ENCODE data around the gene SCUBE1.

SCUBE1 gene

DNA sequence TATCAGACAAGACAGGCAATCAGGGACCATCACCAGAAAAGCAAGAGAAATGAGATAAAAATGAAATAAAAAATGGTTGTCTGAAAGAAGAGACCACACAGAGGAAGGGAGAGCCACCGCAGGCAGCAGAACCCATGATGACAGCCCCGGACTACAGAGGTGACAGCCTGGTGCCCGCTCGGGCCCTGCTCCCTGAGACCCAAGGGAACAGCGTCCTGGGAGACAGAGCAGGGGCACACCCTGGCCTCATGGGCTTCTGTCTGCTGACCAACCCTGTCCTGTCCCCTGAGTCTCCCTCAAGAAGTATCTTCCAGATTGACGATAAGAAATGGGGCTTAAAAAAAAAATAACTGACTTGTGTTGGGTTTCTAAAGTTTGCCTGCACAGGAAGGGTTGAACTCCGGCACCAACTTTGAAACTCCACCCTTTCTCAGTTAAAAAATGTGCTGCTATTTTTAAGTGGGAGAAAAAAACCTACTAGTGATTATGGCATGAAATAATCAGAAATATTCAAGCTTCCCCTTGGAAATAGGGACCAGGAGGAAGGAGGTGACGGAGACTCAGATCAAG lies 86.1 kb downstream of the SCUBE1 start:
- no peak for DNase-seq

DNA sequence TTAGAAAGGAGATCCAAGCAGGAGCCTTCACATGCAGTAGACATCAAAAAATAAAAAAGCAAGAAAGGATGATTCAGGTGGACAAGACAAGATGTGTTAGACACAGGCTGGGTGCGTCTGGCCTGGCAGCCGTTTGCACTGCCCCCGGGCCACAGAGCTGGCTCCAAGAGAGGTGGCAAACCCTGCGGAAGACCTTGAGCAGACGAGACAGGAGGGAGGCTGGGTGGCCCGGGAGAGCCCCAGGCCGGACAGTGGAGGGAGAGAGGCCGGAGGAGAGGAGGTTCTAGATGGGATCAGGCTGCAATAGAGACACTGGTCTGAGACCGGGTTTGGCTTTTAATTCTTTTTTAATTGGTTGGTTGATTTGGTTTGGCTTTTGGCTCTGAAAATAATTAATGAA lies 86.6 kb downstream of the SCUBE1 start:
- no peak for DNase-seq

DNA sequence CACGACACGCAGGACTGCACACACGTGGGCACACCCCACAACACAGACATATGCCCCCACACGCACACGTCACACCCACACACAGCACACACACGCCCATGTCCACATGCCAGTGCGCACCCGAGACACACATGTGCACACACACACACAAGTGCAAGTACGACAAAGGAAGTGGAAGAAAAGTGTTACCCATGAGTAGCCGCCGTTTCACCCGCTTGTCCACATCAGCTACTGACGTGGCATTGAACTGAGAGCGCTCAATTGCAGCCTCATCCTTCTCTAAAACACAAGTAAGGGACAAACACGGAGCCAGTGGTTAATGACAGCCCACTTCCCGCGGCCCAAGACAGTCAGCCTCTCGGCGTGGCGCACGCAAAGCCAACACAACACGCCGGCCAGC lies 87.9 kb downstream of the SCUBE1 start:
- no peak for DNase-seq

DNA sequence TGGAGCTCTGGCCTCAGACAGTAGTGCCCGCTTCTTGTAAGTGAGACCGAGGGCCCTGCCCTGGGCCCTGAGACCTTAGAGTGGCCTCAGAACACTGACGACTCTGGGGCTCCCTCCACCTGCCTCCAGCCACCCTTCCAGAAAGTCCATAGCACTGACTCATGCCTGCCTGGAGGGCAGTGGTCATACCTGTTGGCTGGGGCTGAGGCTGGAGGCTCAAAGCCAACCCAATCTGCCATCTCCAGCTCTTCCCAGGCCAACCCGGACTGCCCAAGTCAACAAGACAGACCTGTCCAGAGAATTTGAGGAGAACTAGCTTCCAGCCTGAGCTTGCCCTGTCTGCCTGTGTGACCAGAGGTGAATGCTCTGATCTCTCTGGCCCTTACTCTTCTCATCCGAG lies 89.3 kb downstream of the SCUBE1 start:
- no peak for DNase-seq

DNA sequence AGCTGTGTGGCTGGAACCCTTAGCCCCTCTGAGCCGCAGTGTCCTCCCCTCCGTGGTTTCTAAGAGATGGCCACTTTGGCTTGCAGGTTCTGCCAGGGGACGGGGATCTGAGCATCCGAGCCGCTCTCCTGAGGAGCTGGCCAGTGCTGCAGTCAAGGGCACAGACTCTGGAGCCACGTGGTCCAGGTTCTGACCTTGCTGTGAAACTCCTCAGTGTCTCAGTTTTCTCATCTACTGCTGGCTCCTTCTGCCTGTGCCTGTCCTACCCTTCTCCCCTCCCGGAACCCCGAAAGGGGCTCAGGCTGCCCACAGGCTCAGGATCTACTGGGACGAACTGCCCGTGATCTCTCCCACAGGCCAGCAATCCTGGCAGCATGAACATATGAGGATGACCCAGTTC lies 90.9 kb downstream of the SCUBE1 start:
- no peak for DNase-seq

DNA sequence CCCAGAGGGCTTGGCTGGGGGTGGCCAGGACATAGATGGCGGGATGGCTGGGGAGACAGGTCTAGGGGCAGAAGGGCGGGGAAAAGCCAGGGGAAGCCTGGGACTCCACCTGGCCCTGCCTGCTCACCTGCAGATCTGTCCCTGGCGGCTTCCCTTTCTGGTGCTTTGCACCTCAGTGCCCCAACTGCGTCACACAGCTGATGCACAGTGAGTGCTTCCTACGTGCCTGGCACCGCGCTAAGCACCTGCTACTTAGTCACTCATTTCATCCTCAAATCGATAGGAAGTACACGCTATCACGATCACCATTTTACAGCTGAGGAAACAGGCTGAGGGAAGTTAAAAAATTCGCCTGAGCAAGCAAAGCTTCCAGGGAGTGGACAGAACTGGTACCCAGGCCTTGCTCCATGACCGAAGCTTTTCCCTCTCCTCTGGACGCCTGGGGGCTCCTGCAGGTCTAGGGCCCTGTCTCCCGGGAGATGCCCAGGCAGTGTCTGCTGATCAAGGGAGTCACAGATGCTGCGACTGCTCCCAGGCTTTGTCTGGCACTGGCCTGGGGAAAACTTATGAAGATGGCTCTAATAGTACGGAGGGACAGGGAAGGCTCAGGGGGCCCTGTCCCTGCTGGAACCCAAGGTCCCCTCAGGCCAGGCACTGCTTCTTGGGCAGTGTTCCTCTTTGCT lies 93.2 kb downstream of the SCUBE1 start:
- peak in 1 of 3 experiments; percentile 1 for DNase-seq

DNA sequence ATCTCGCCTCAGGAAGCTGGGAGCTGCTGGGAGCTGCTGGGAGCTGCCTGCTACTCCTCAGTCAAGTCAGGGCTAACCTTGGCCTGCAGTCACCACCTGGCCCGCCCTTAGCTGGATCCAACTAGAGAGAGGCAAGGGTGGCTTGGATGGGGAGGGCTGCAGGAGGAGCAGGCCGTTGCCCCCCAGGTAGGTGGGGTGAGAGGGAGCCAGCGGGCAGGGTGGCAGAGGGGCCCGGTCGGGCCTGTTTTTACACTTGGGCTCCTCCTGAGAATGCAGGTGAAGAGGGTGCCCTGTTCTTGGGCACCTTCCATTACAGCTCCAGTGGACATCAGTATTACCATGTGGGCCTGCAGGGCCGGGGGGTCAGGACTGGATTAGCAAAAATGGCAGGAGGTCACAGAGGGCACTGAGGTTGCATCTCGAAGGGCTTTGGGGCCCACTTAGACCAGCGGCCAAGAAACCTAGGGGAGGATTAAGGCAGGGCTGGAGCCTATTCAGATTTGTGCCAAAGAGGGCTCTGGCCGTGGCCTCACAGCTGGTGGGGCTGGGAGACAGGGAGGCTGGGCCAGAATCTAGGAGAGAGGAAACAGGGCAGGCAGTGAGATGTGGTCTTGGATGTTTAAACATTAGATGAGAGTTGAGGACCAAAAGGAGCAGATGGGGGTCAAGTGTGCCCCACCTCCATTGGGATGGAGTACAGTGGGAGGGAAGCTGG lies 95.5 kb downstream of the SCUBE1 start:
- DNase-seq: no peak

DNA sequence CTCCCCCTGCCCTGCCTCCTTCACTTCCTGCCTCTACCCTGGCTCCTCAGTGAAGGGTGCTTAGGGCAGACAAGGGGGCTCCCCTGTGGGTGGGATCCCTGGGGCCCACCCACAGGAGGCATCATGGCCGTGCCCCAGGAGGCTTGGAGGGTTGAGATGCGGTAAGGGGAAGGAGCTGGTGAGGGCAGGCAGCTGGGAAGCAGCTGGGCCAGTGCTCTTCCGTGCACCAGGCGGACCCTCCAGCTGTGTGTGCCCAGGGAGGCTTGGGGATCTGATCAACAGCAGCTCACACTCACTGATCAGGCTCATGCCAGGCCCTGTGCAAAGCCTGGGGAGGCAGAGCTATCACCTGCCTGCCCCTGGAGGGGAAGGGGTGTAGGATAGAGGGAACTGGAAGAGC lies 97.0 kb downstream of the SCUBE1 start:
- peak in 1 of 3 experiments; percentile 1 for DNase-seq

DNA sequence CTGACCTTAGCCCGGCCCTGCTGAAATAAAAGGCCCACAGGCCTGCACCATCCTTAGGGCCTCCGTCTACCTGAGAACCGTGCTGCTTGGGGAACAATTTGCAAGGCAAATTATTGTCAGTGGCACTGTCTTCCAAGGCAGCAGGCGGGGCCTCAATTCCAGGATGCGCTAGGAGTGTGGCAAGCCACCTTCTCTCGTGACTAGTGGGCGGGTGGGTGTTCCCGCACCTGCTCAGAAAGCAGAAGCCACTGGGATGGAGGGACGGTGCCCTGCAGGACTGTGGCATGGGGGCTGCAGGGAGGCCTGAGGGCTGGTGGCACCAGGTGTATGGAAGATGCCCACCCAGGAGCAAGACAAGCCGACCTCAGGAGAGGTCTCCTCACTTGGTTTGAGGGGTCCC lies 97.5 kb downstream of the SCUBE1 start:
- DNase-seq: no peak

DNA sequence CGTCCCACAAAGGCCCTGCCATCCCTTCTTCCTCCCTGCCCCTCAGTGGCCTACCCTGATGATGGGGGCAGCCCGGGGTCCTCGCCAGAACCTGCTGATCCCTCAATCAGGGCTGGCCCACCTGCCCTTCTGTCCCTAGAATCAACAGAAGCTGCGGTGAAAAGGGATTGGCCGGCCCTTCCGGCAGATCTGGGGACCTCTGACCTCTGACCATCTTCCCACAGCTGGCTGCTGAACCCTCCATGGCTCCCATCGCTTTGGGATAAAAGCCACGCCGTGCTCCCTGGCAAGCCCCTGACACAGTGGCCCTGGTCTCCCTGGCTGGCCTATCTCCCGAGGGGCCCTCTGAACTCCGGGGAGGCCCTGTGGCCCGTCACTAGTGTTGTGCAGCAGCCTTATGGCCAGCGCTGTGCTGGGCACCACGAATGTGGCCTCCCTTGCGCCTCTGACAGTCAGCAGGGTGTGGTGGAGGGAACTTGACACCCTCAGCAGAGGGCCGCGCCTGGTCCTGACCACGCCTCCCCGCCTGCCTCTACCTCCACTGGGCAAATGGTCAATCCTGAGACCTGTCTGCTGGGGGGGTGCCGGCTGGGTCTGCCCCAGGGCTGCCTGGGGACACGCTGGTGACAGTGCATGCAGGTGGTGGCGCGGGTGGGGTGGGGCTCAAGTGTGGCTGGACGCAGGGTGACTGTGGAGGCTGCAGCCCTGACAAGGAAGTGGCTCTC lies 98.2 kb downstream of the SCUBE1 start:
- DNase-seq: no peak

DNA sequence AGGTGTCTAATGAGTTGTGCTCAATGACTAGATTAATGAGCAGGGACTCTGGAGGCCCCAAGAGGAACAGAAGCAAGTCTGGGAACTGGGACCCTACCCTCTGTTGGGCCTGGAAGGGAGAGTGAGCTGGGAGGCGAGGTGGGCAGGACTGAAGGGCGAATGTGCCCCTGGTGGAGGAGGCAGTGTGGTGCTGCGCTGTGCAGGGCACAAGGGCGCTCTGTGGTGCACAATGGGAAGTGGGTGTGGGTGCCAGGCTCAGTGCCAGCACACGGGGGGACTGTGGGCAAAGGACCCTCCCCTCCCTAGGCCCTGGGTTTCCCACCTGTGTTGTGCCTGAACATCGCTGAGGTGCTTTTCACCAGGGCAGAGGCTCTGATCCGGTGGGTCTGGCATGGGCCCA lies 98.8 kb downstream of the SCUBE1 start:
- no peak for DNase-seq

DNA sequence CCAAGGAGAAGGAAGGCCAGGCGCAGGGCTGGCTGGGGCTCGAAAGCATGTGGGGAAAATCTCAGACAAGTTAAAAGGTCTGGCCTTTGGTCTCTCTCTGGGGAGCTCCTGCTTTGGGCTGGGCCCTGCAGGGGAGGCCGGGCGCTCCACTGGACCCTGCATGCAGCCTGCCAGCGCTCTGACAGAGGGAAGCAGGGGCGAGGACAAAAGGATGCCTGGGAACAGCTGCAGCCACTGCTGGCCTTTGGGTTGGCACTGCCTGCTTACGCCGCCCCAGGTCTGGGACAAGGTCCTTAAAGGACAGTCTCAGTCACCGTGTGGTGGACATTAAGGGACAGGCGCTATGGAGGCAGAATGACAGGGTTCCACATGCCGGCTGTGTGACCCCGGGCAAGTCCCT lies 99.8 kb downstream of the SCUBE1 start:
- DNase-seq: no peak

DNA sequence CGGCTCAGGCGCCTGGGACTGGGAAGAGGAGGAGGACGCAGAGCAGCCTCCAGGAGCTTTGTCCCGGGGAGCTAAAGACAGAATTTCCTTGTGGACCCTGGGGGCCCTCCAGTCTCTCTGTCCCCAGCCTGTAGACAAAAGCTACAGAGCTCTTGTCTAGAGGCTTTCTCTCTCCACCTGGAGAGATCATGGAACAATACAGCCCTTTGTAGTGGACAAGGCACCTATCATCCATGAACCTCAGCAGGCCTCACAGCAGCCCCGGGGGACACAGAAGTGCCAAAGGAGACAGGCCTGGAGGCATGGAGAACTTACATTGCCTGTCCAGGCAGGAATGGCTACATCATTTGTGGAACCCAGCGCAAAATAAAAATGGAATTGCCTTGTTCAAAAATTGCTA lies 100.5 kb downstream of the SCUBE1 start:
- DNase-seq: no peak

DNA sequence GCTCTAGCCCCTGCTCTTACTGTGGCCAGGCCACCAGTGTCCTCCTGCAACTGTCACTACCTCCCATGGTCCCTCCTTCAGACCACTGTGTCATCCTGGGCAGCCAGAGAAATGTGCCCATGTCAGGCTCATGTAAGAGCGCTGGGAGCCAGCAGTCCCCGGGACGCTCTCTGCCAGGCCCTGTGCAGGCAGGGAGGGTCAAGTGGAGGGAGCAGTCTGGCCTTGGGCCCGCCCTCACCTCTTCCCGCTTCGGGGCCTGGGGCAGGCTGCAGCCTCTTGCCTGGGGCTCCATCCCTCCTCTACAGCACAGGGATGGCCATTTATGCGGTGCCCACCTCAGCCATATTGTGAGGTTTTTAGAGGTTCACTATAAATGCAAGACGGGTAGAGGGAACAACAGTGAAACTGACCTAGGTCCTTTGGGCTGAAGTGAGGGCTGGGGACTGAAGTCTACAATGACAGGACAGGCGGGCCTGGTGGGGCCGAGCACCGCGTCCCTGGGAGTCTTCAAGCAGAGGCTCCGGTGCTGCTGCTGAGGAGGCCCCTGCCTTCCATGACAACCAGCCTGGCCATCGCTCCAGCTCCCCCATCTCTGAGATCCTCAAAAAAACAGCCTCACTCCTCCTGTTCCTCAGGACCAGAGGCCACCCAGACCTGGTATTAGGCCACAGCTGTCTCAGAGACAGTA lies 101.3 kb downstream of the SCUBE1 start:
- no peak for DNase-seq

DNA sequence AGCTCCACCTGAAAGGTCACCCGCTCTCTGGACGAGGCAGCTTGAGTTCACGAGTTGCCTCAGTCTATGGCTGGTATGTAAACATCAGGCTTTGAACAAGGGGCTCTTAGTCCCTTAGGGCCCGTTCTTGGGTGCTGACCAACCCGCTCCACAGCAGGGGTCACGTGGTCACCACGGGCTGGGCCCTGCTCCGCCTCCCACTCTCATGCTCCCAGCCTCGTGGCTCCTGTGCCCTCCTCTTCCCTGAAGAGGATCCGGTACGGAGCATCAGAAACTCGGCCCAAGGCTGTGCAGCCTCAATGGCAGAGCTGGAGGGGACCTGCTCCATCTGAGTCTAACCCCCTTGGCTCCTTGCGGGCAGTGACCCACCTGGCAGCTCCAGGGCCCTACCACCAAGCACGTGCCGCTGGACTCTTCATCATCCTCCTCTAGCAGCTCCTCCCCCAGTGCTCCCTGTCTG lies 102.0 kb downstream of the SCUBE1 start:
- DNase-seq: no peak

DNA sequence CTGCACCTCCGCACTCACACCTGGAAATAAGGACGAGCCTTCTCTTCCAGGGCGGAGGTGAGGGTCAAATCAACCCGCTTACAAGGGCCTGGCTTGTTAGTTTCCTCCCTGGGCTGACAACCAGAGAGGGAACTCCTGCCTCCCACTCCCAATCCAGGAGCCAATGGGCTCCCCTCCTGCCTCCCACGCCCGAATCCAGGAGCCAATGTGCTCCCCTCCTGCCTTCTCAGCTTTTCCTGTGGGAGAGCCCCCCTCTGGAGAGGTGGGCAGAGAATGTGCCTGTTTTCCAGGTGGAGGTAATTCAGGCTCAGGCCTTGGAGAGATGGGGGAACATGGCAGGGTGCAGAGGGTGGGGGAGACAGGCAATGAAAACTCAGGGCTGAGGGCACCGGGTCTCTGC lies 102.6 kb downstream of the SCUBE1 start:
- no peak for DNase-seq

DNA sequence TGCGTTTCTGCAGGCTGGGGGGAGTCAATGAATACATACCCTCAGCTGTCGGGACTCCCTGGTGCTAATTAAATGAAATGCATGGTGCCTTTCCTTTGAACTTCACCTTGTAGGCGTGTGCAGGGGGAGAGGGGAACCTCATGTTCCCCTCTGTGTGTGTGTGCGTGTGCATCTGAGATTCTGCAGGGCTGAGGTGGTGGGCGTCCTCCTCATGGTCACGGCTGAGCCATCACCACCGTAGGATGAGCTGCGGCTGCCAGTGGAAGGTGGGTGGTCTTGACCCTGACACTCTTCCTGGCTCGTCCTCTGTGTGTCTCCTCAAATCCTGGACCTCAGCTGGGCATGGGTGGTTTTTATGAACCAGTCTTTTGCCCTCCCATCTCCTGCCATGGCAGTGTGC lies 103.2 kb downstream of the SCUBE1 start:
- no peak for DNase-seq

DNA sequence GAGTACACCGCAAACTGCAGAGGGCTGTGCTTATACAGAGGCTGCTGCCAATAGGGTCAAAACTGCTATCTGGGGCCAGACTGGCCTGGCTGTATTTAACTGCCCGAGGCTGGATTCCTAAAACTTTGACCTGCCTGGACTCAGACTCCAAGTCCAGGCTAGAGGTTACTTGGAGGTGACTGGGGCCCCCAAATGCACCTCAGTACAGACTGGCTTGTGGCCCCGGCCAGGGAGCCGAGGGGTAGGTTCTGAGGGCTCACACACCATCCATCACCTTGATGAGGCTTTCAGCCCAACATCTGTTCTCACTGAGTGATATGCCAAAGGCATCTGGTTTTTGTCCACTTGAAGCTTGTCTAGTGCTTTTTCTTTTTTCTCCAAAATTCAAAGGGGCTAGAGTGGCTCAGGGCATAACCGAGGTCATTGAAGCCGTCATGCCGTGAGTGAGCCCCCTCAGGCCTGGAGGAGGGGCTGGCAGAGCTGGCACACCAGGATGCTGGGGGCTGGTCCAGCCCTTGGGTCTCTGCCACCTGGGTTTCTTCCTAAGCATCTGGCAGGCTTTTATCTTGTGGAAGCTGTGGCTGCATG lies 103.9 kb downstream of the SCUBE1 start:
- DNase-seq: no peak

DNA sequence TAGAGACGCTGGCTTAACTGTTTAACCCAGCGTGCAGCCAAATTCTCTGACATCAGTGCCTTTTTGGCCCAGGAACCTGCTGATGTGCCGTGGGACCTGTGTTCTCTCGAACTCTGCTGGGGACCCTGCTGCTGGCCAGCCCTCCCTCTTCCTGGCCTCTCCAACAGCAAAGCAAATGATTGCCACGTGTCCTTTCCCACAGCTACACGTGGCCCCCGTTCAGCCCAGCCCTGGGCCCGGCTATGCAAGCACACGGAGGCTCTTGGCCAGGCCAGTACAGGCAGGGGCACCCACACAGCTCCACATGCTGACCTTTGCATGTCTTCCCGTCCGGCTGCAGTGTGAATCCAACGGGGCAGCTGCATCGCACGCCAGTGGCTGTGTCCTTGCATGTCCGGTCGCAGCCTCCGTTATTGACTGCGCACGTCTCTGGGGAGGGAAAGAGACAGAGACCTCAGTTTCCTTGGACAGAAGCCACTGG lies 104.6 kb downstream of the SCUBE1 start:
- no peak for DNase-seq

DNA sequence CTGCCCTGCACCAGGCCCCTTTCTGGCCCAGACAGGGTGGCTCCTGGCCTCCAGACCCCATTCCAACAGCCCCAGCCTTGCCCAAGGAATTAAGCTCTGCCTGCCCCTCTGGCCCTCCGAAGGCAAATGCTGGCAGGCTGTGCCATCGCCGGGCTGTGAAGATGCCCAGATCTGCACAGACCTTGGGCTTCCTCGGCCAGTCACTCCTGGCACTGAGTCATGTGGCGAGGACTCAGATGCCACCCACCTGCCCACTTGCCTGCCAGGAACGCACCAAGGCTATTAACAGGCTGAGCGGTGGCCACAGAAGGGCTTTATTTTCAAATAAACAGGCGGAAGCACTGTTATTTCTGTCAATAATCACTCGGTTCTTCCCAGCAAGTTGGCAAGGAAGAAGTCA lies 105.9 kb downstream of the SCUBE1 start:
- no peak for DNase-seq

DNA sequence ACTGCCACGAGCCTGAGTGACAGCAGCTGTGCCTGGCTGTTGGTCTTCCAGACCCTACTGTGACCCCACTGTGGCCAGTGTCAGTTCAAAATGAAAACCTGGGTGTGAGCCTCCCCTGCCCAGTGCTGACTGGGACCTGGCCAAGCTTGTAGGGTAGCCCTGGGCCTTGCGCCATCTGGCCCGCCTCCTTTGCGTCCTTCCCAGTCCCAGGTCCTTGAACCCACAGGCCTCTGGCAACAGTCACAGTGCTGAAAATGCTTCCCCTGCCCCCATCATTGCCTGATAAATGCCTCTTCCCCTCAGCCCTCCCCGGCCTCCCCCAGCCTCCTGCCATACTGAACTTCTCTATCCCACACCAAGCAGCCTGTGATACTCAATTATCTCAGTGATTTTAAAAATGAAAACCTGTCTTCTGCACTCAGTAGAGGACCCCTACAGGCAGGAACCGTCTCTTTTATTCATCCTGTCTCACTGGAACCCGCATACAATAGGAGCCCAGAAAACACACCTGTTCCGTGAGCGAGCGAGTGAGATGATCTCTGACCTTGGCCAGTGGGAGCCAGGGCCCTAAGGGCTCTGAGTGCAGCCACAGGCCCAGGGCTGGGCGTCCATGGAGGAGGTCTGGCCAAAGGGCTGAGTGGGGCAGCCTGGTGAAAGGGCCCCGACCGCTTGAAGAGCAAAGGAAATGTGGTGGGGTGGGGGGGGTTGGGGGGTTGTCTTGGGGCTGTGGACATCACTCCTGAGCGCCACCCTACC lies 106.6 kb downstream of the SCUBE1 start:
- DNase-seq: no peak
